Activated CD8-positive, alpha-beta T cell treated with anti-CD3 and anti-CD28 coated beads, Interleukin-2, amount 10 ng/mL, durations not matched to agents 7 days and 5 days (primary cell): ENCODE data around the gene FRYL. TPM values are rescaled to one million over a fixed set of nuclear protein-coding genes. Genes with fewer than 3 reads are reported as not detected.

Source experiments
- ATAC-seq: fragments of 150-1000 bp; cut with Tn5 transposase; one replicate; pipeline ENCODE4 v1.10.0; 2021; ENCODE audit warnings: moderate library complexity
- CTCF ChIA-PET: fragments of 350-600 bp; sonication (Branson Sonifier 250); formaldehyde crosslinking; loops from one replicate; lab custom pipeline; 2021; ENCODE audit warnings: antibody characterized with exemption; lab: Charles Lee
- POLR2A ChIA-PET: fragments of 350-600 bp; sonication (Branson Sonifier 250); formaldehyde crosslinking; loops from one replicate; lab custom pipeline; 2021; ENCODE audit warnings: antibody characterized with exemption; lab: Charles Lee
- DNase-seq: peaks from one replicate; pipeline ENCODE4 v3.0.0-alpha.2; 2020
- H3K27ac Mint-ChIP-seq: one replicate; pipeline ENCODE4 v1.8.0; 2021; ENCODE audit warnings: mild to moderate bottlenecking, mixed read lengths
- H3K27me3 Mint-ChIP-seq: one replicate; pipeline ENCODE4 v1.8.0; 2021; ENCODE audit warnings: low read depth, mixed read lengths
- H3K36me3 Mint-ChIP-seq: one replicate; pipeline ENCODE4 v1.8.0; 2021; ENCODE audit warnings: low read depth, mixed read lengths
- H3K4me1 Mint-ChIP-seq: one replicate; pipeline ENCODE4 v1.8.0; 2021; ENCODE audit warnings: low read depth, mixed read lengths
- H3K4me3 Mint-ChIP-seq: one replicate; pipeline ENCODE4 v1.8.0; 2021; ENCODE audit warnings: mild to moderate bottlenecking, mixed read lengths
- H3K9me3 Mint-ChIP-seq: one replicate; pipeline ENCODE4 v1.8.0; 2022; ENCODE audit warnings: mixed read lengths; ENCODE audit not compliant: insufficient read depth
- total RNA-seq, 2 experiments: library from RNA; stranded (reverse); gene quantifications; one replicate each; pipeline ENCODE4 v1.2.3, GENCODE V29; 2021

FRYL gene
- total RNA-seq, 2 experiments from 2014 or later = 98.5 to 107 TPM

GRCh38 chr4:48578132-48578968, 201.7 kb downstream of the FRYL start:
- peak; percentile 62 for DNase-seq
- no peak overlapping the region for H3K4me3 Mint-ChIP-seq
- POLR2A ChIA-PET = interaction anchor here (0.5 kb wide), 1 partner anchor 307 kb away, joined by 3 read pairs; no protein-coding TSS in a partner anchor

GRCh38 chr4:48575964-48576363, 204.1 kb downstream of the FRYL start:
- ChIA-PET POLR2A (no interaction called here), CTCF (no interaction called here)
- Mint-ChIP-seq H3K4me3 (no peak overlapping the region), H3K9me3 (no peaks in the 10 kb centered on the region), H3K36me3 (peaks cover 38% of the 10 kb centered on the region), H3K4me1 (no peaks in the 10 kb centered on the region), H3K27me3 (no peaks in the 10 kb centered on the region), H3K27ac (no peak overlapping the region)
- DNase-seq = no peak
- no peak for ATAC-seq

More at GRCh38 chr4:48578132-48578968, 201.7 kb downstream of the FRYL start:
- H3K4me1 Mint-ChIP-seq = no peaks in the 10 kb centered on the region
- ATAC-seq = peak; percentile 76
- H3K27me3 Mint-ChIP-seq = no peaks in the 10 kb centered on the region
- H3K36me3 Mint-ChIP-seq = peaks cover 36% of the 10 kb centered on the region
- CTCF ChIA-PET = interaction anchor here (0.6 to 2.5 kb wide), 32 partner anchors 8 to 384 kb away, joined by 3 to 22 read pairs (median 4); partner anchors contain the start of genes FRYL and OCIAD2
- no peaks in the 10 kb centered on the region for H3K9me3 Mint-ChIP-seq
- no peak overlapping the region for H3K27ac Mint-ChIP-seq

- ChIA-PET CTCF (no interaction called here), POLR2A (no interaction called here)
- Mint-ChIP-seq H3K36me3 (peaks cover 49% of the 10 kb centered on the region), H3K4me3 (no peak overlapping the region), H3K27me3 (no peaks in the 10 kb centered on the region), H3K27ac (no peak overlapping the region), H3K9me3 (no peaks in the 10 kb centered on the region), H3K4me1 (peaks cover 2% of the 10 kb centered on the region)
- ATAC-seq (no peak), DNase-seq (no peak)
Observed at GRCh38 chr4:48571471-48571870, 208.6 kb downstream of the FRYL start.

GRCh38 chr4:48570646-48571220, 209.3 kb downstream of the FRYL start:
- no peak for DNase-seq
- ChIA-PET CTCF (interaction anchor here (1.2 kb wide), 1 partner anchor 117 kb away, joined by 3 read pairs; no protein-coding TSS in a partner anchor), POLR2A (no interaction called here)
- ATAC-seq = no peak
- no peak overlapping the region for H3K27ac Mint-ChIP-seq
- H3K36me3 Mint-ChIP-seq = peaks cover 53% of the 10 kb centered on the region
- no peaks in the 10 kb centered on the region for H3K9me3 Mint-ChIP-seq
- no peak overlapping the region for H3K4me3 Mint-ChIP-seq
- H3K27me3 Mint-ChIP-seq = no peaks in the 10 kb centered on the region
- peaks cover 2% of the 10 kb centered on the region for H3K4me1 Mint-ChIP-seq

- POLR2A ChIA-PET = no interaction called here
- H3K36me3 Mint-ChIP-seq = peaks cover 42% of the 10 kb centered on the region
Observed at GRCh38 chr4:48566034-48566384, 214.1 kb downstream of the FRYL start.

GRCh38 chr4:48565362-48566033, 214.6 kb downstream of the FRYL start:
- Mint-ChIP-seq H3K9me3 (no peaks in the 10 kb centered on the region), H3K4me3 (no peak overlapping the region), H3K36me3 (peaks cover 38% of the 10 kb centered on the region), H3K27ac (no peak overlapping the region), H3K27me3 (no peaks in the 10 kb centered on the region), H3K4me1 (peaks cover 2% of the 10 kb centered on the region)
- ATAC-seq (no peak), DNase-seq (no peak)
- ChIA-PET POLR2A (no interaction called here), CTCF (no interaction called here)

More at GRCh38 chr4:48566034-48566384, 214.1 kb downstream of the FRYL start:
- Mint-ChIP-seq H3K9me3 (no peaks in the 10 kb centered on the region), H3K27ac (no peak overlapping the region), H3K27me3 (no peaks in the 10 kb centered on the region), H3K4me3 (no peak overlapping the region), H3K4me1 (peaks cover 2% of the 10 kb centered on the region)
- ATAC-seq (no peak), DNase-seq (no peak)
- CTCF ChIA-PET = no interaction called here

GRCh38 chr4:48564151-48564550, 215.9 kb downstream of the FRYL start:
- Mint-ChIP-seq H3K4me3 (no peak overlapping the region), H3K36me3 (peaks cover 40% of the 10 kb centered on the region), H3K9me3 (no peaks in the 10 kb centered on the region), H3K4me1 (peaks cover 3% of the 10 kb centered on the region), H3K27ac (no peak overlapping the region), H3K27me3 (no peaks in the 10 kb centered on the region)
- POLR2A ChIA-PET = no interaction called here
- CTCF ChIA-PET = interaction anchor here (0.8 kb wide), 1 partner anchor 22 kb away, joined by 3 read pairs; no protein-coding TSS in a partner anchor
- no peak for ATAC-seq
- DNase-seq = no peak

GRCh38 chr4:48558819-48559218, 221.3 kb downstream of the FRYL start:
- no peak overlapping the region for H3K27ac Mint-ChIP-seq
- CTCF ChIA-PET = interaction anchor here (1.4 kb wide), 1 partner anchor 19 kb away, joined by 3 read pairs; no protein-coding TSS in a partner anchor

GRCh38 chr4:48558026-48558425, 222.1 kb downstream of the FRYL start:
- H3K27ac Mint-ChIP-seq = no peak overlapping the region
- H3K36me3 Mint-ChIP-seq = peaks cover 54% of the 10 kb centered on the region
- no peaks in the 10 kb centered on the region for H3K9me3 Mint-ChIP-seq

More at GRCh38 chr4:48558819-48559218, 221.3 kb downstream of the FRYL start:
- Mint-ChIP-seq H3K27me3 (no peaks in the 10 kb centered on the region), H3K4me1 (peaks cover 5% of the 10 kb centered on the region), H3K36me3 (peaks cover 56% of the 10 kb centered on the region), H3K9me3 (no peaks in the 10 kb centered on the region), H3K4me3 (no peak overlapping the region)
- DNase-seq (no peak), ATAC-seq (no peak)
- POLR2A ChIA-PET = no interaction called here

GRCh38 chr4:48557478-48557877, 222.6 kb downstream of the FRYL start:
- CTCF ChIA-PET = interaction anchor here (1.1 to 1.7 kb wide), 4 partner anchors 14 to 71 kb away, joined by 3 to 6 read pairs (median 4); no protein-coding TSS in a partner anchor
- DNase-seq (no peak), ATAC-seq (no peak)
- Mint-ChIP-seq H3K4me3 (no peak overlapping the region), H3K4me1 (peaks cover 5% of the 10 kb centered on the region), H3K36me3 (peaks cover 54% of the 10 kb centered on the region), H3K27ac (no peak overlapping the region), H3K9me3 (no peaks in the 10 kb centered on the region), H3K27me3 (no peaks in the 10 kb centered on the region)
- POLR2A ChIA-PET = no interaction called here

More at GRCh38 chr4:48558026-48558425, 222.1 kb downstream of the FRYL start:
- peaks cover 5% of the 10 kb centered on the region for H3K4me1 Mint-ChIP-seq
- POLR2A ChIA-PET = no interaction called here
- ATAC-seq = no peak
- no peaks in the 10 kb centered on the region for H3K27me3 Mint-ChIP-seq
- DNase-seq = no peak
- CTCF ChIA-PET = interaction anchor here (1.1 to 1.7 kb wide), 5 partner anchors 15 to 71 kb away, joined by 3 to 6 read pairs (median 4); no protein-coding TSS in a partner anchor
- H3K4me3 Mint-ChIP-seq = no peak overlapping the region

GRCh38 chr4:48556268-48556667, 223.8 kb downstream of the FRYL start:
- ATAC-seq = no peak
- H3K27ac Mint-ChIP-seq = no peak overlapping the region
- H3K27me3 Mint-ChIP-seq = no peaks in the 10 kb centered on the region
- ChIA-PET POLR2A (no interaction called here), CTCF (interaction anchor here (0.8 kb wide), 1 partner anchor 14 kb away, joined by 4 read pairs; no protein-coding TSS in a partner anchor)
- no peaks in the 10 kb centered on the region for H3K9me3 Mint-ChIP-seq
- peaks cover 51% of the 10 kb centered on the region for H3K36me3 Mint-ChIP-seq
- DNase-seq = no peak
- peaks cover 5% of the 10 kb centered on the region for H3K4me1 Mint-ChIP-seq
- H3K4me3 Mint-ChIP-seq = no peak overlapping the region
